ENCODE measurements around the gene SPATA21.

The SPATA21 gene

DNA sequence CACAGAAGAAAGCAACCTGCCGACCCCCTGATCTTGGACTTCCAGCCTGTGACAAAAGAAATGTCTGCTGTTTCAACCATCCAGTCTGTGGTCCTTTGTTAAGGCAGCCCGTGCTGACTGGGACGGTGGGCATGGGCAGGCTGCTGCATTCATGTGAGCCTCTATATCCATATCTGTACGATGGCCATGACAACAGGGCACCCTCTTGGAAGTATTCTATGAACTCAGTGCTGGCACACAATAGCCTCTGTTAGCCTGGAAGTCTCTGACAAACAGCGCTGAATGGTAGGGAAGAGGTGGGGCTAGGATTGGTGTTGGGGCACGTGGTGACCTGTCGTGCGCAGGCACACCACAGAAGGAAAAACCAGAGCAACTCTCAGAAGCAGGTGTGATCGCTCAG is 30.4 kb downstream of the SPATA21 start:
- TF ChIP-seq POLR2AphosphoS5 (IDR thresholded peaks at IDR 0.05; ENCODE audit: low read depth, low read length) (no peak), SIN3A (IDR thresholded peaks at IDR 0.05; ENCODE audit: borderline replicate concordance, insufficient read depth, low read length) (no peak), TAF1 (IDR thresholded peaks at IDR 0.05; ENCODE audit: borderline replicate concordance, insufficient read depth, low read length) (no peak), FOXP2 (optimal IDR thresholded peaks at IDR 0.05; ENCODE audit: borderline replicate concordance, extremely low read depth, extremely low read length, insufficient read depth) (no peak)
- TF ChIP-seq, protein P1, sequence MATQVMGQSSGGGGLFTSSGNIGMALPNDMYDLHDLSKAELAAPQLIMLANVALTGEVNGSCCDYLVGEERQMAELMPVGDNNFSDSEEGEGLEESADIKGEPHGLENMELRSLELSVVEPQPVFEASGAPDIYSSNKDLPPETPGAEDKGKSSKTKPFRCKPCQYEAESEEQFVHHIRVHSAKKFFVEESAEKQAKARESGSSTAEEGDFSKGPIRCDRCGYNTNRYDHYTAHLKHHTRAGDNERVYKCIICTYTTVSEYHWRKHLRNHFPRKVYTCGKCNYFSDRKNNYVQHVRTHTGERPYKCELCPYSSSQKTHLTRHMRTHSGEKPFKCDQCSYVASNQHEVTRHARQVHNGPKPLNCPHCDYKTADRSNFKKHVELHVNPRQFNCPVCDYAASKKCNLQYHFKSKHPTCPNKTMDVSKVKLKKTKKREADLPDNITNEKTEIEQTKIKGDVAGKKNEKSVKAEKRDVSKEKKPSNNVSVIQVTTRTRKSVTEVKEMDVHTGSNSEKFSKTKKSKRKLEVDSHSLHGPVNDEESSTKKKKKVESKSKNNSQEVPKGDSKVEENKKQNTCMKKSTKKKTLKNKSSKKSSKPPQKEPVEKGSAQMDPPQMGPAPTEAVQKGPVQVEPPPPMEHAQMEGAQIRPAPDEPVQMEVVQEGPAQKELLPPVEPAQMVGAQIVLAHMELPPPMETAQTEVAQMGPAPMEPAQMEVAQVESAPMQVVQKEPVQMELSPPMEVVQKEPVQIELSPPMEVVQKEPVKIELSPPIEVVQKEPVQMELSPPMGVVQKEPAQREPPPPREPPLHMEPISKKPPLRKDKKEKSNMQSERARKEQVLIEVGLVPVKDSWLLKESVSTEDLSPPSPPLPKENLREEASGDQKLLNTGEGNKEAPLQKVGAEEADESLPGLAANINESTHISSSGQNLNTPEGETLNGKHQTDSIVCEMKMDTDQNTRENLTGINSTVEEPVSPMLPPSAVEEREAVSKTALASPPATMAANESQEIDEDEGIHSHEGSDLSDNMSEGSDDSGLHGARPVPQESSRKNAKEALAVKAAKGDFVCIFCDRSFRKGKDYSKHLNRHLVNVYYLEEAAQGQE (IDR thresholded peaks at IDR 0.05; ENCODE audit: insufficient read depth in 1 of 2, low read depth in 2 of 2, low read length in 2 of 2) = no peak

DNA sequence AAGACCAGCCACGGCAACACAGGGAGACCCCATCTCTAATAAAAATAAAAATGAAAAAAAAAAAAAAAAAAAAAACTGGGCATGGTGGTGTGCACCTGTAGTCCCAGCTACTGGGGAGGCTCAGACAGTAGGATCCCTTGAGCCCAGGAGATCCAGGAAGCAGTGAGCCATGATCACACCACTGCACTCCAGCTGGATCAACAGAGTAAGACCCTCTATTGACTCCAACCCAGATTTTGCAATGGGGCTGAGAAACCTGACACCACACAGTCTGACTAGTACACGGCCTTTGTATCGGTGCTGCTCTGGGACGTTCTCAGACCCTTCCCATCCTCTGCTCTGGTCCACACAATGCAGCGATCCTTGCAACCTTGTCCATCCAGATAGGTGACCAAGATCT is 31.8 kb downstream of the SPATA21 start:
- TF ChIP-seq, protein P1 (IDR thresholded peaks at IDR 0.05; ENCODE audit: insufficient read depth in 1 of 2, low read depth in 2 of 2, low read length in 2 of 2) = no peak
- TF ChIP-seq TAF1 (IDR thresholded peaks at IDR 0.05; ENCODE audit: borderline replicate concordance, insufficient read depth, low read length) (no peak), FOXP2 (optimal IDR thresholded peaks at IDR 0.05; ENCODE audit: borderline replicate concordance, extremely low read depth, extremely low read length, insufficient read depth) (no peak), POLR2AphosphoS5 (IDR thresholded peaks at IDR 0.05; ENCODE audit: low read depth, low read length) (no peak), SIN3A (IDR thresholded peaks at IDR 0.05; ENCODE audit: borderline replicate concordance, insufficient read depth, low read length) (no peak)

DNA sequence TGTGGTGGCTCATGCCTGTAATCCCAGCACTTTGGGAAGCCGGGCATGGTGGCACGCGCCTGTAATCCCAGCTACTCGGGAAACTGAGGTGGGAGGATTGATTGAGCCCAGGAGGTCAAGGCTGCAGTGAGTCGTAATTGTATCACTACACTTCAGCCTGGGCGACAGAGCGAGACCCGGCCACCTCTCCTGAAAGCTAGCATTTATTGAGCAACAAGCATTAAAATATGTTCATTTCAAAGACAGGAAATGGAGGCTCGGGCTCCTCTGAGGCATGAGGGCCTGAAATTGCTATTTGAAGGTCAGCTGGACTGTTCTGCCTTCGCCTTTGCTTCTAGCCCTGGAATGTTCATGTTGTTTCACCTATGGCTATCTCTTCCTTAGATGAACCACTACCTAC is 34.5 kb downstream of the SPATA21 start:
- no peak for TF ChIP-seq TAF1 (IDR thresholded peaks at IDR 0.05; ENCODE audit: borderline replicate concordance, insufficient read depth, low read length)
- no peak for TF ChIP-seq FOXP2 (optimal IDR thresholded peaks at IDR 0.05; ENCODE audit: borderline replicate concordance, extremely low read depth, extremely low read length, insufficient read depth)
- TF ChIP-seq, protein P1 (IDR thresholded peaks at IDR 0.05; ENCODE audit: insufficient read depth in 1 of 2, low read depth in 2 of 2, low read length in 2 of 2) = no peak
- TF ChIP-seq POLR2AphosphoS5 (IDR thresholded peaks at IDR 0.05; ENCODE audit: low read depth, low read length) = no peak
- TF ChIP-seq SIN3A (IDR thresholded peaks at IDR 0.05; ENCODE audit: borderline replicate concordance, insufficient read depth, low read length) = no peak

DNA sequence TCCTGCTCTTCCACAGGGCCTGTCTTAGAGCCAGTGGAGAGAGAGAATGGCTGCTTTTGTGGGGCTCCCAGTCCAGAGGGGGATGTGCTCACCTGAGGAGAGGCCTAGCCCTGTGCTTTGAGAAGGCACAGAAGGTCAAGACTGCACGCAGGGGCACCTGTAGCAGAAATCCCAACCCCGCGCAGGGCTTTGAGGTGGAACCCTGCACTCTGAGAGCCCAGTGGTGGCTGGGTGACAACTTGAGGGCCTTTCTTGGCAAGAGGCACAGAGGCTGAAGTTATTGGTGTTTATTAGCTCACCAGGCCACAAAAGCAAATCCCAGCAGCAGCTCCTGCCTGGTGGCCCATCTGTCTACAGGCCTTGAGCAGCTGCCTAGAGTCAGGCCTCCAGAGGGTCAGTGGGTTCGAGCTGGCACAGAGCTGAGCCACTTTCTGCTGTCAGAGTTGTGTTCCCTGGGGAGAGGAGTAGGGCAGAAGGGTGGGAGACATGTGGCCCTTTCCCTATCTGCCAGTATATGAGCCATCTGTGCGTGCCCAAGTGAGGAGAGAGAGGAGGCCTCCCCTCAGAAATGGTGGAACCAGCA is 38.8 kb downstream of the SPATA21 start:
- TF ChIP-seq, protein P1 (IDR thresholded peaks at IDR 0.05; ENCODE audit: insufficient read depth in 1 of 2, low read depth in 2 of 2, low read length in 2 of 2) = no peak
- no peak for TF ChIP-seq FOXP2 (optimal IDR thresholded peaks at IDR 0.05; ENCODE audit: borderline replicate concordance, extremely low read depth, extremely low read length, insufficient read depth)
- TF ChIP-seq TAF1 (IDR thresholded peaks at IDR 0.05; ENCODE audit: borderline replicate concordance, insufficient read depth, low read length) = no peak
- no peak for TF ChIP-seq SIN3A (IDR thresholded peaks at IDR 0.05; ENCODE audit: borderline replicate concordance, insufficient read depth, low read length)
- TF ChIP-seq POLR2AphosphoS5 (IDR thresholded peaks at IDR 0.05; ENCODE audit: low read depth, low read length) = no peak

Data from PFSK-1 (cell line).